AG09319 (cell line): ENCODE data around the gene FHIT.

ENCODE experiments used
- DNase-seq: peaks from one replicate; pipeline ENCODE4 v3.0.0-alpha.2; 2010; ENCODE audit warnings: low read depth; ENCODE audit errors: extremely low read depth
- CTCF ChIP-seq: IDR thresholded peaks from 2 replicates; pipeline ENCODE4 v1.5.1; 2011; ENCODE audit warnings: low read depth, mild to moderate bottlenecking, inconsistent platforms, low read length, moderate library complexity

The FHIT gene

GRCh38 chr3:60571511-60571910 is 679.7 kb downstream of the FHIT start:
- TF ChIP-seq CTCF, result no peak
- no peak for DNase-seq

GRCh38 chr3:60557122-60557521 is 694.1 kb downstream of the FHIT start:
- no peak for DNase-seq
- no peak for TF ChIP-seq CTCF

- DNase-seq, result no peak
Measured at GRCh38 chr3:60555686-60556354, 695.4 kb downstream of the FHIT start.

GRCh38 chr3:60553144-60553543 is 698.1 kb downstream of the FHIT start:
- no peak for TF ChIP-seq CTCF
- no peak for DNase-seq

More at GRCh38 chr3:60555686-60556354, 695.4 kb downstream of the FHIT start:
- no peak for TF ChIP-seq CTCF

GRCh38 chr3:60552581-60552980 is 698.7 kb downstream of the FHIT start:
- no peak for TF ChIP-seq CTCF
- no peak for DNase-seq

- no peak for DNase-seq
- no peak for TF ChIP-seq CTCF
Measured at GRCh38 chr3:60551455-60552209, 699.6 kb downstream of the FHIT start.

GRCh38 chr3:60549863-60550262 is 701.4 kb downstream of the FHIT start:
- TF ChIP-seq CTCF, result no peak
- DNase-seq, result no peak
